Astrocyte (in vitro differentiated cells and primary cell): Measurements from ENCODE around the gene ZBTB6. TPM values are rescaled to one million over a fixed set of nuclear protein-coding genes. Genes with fewer than 3 reads are reported as not detected.

Experiments
- DNase-seq: peaks from one replicate; pipeline ENCODE4 v3.0.0-alpha.2; 2010; ENCODE audit warnings: low read depth
- FAIRE-seq: peaks from 2 replicates; lab custom pipeline; 2011; peaks lifted over from hg19 to GRCh38; lab: Jason Lieb, UNC
- H2AFZ ChIP-seq: 2 replicates; pipeline ENCODE4 v1.6.0; 2012; ENCODE audit warnings: low read depth, low read length, inconsistent platforms
- H3K27ac ChIP-seq: 2 replicates; pipeline ENCODE4 v1.5.1; 2011; ENCODE audit warnings: low read depth, low read length, inconsistent platforms
- H3K27me3 ChIP-seq: 2 replicates; pipeline ENCODE4 v1.6.0; 2011; ENCODE audit warnings: low read length, inconsistent platforms; ENCODE audit not compliant: insufficient read depth
- H3K36me3 ChIP-seq: 2 replicates; pipeline ENCODE4 v1.5.1; 2011; ENCODE audit warnings: low read length, inconsistent platforms; ENCODE audit not compliant: insufficient read depth
- H3K4me1 ChIP-seq: 2 replicates; pipeline ENCODE4 v1.5.1; 2011; ENCODE audit warnings: low read length, inconsistent platforms; ENCODE audit not compliant: insufficient read depth
- H3K4me2 ChIP-seq: 2 replicates; pipeline ENCODE4 v1.6.0; 2012; ENCODE audit warnings: low read length, inconsistent platforms
- H3K4me3 ChIP-seq: 2 replicates; pipeline ENCODE4 v1.5.1; 2011; ENCODE audit warnings: low read depth, mild to moderate bottlenecking, low read length, inconsistent platforms; ENCODE audit not compliant: insufficient read depth
- H3K79me2 ChIP-seq: 2 replicates; pipeline ENCODE4 v1.6.0; 2012; ENCODE audit warnings: mild to moderate bottlenecking, low read length, inconsistent platforms; ENCODE audit not compliant: insufficient read depth
- H3K9ac ChIP-seq: 2 replicates; pipeline ENCODE4 v1.6.0; 2012; ENCODE audit warnings: mild to moderate bottlenecking, low read length, inconsistent platforms
- H3K9me3 ChIP-seq: 2 replicates; pipeline ENCODE4 v1.5.1; 2012; ENCODE audit warnings: low read depth, mild to moderate bottlenecking, low read length, inconsistent platforms; ENCODE audit not compliant: insufficient read depth
- H4K20me1 ChIP-seq: 2 replicates; pipeline ENCODE4 v1.6.0; 2012; ENCODE audit warnings: low read length, inconsistent platforms; ENCODE audit not compliant: insufficient read depth
- H3K27ac Mint-ChIP-seq: one replicate; pipeline ENCODE4 v1.8.0; 2021; ENCODE audit warnings: mild to moderate bottlenecking, mixed read lengths; ENCODE audit not compliant: unreplicated experiment
- H3K27me3 Mint-ChIP-seq: one replicate; pipeline ENCODE4 v1.8.0; 2021; ENCODE audit warnings: low read depth, mixed read lengths; ENCODE audit not compliant: unreplicated experiment
- H3K36me3 Mint-ChIP-seq: one replicate; pipeline ENCODE4 v1.8.0; 2021; ENCODE audit warnings: low read depth, mixed read lengths; ENCODE audit not compliant: unreplicated experiment
- H3K4me1 Mint-ChIP-seq: one replicate; pipeline ENCODE4 v1.8.0; 2021; ENCODE audit warnings: low read depth, mixed read lengths; ENCODE audit not compliant: unreplicated experiment
- H3K4me3 Mint-ChIP-seq: one replicate; pipeline ENCODE4 v1.8.0; 2021; ENCODE audit warnings: mild to moderate bottlenecking, moderate library complexity, mixed read lengths; ENCODE audit not compliant: unreplicated experiment
- H3K9me3 Mint-ChIP-seq: one replicate; pipeline ENCODE4 v1.8.0; 2021; ENCODE audit warnings: mild to moderate bottlenecking, mixed read lengths; ENCODE audit not compliant: unreplicated experiment
- EZH2 ChIP-seq: IDR thresholded peaks from 2 replicates; pipeline ENCODE4 v1.6.1; 2012; ENCODE audit warnings: mild to moderate bottlenecking, low read length, inconsistent platforms; ENCODE audit not compliant: insufficient read depth
- total RNA-seq: library from RNA; stranded (reverse); gene quantifications from 2 replicates; pipeline ENCODE4 v1.2.1, GENCODE V29; 2021
- TF ChIP-seq, protein P1 (sequence below): IDR thresholded peaks from 2 replicates; pipeline ENCODE4 v1.5.1; 2011; ENCODE audit warnings: low read depth, mild to moderate bottlenecking, inconsistent platforms, low read length, moderate library complexity; ENCODE audit not compliant: insufficient read depth

The ZBTB6 gene
- total RNA-seq, 1 donor from 2014 or later: 8.5 TPM

DNA sequence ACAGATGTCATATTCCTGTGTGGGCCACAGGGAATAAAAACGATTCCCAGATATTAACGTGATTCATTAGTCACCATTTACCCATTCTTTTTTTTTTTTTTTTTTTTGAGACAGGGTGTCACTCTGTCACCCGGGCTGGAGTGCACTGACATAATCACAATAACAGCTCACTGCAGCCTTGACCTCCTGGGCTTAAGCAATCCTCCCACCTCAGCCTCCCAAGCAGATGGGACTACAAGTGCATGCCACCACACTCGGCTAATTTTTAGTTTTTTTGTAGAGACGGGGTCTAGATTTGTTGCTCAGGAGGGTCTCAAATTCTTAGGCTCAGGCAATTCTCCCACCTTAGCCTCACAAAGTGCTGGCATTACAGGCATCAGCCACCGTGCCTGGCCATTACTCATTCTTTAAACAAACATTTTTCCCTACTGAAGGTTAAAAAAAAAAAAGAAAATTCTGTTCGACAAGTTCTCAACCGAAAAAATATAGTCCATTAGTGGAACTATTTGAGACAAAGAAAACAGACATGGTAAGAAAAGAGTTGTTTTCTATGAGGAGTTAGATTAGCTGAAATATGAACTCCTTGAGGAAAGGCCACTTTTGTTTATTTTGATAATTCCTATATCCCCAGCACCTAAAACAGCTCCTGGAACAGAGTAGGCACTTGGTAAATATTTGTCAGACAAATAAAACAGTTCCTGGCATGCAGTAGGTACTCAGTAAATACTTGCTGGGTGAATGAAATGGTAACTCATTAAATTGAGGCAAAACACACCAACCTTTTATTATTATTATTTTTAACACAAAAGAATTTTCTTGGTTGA lies 52.6 kb downstream of the ZBTB6 start:
- H3K4me3 Mint-ChIP-seq: no peak overlapping the region
- Histone ChIP-seq H3K79me2 (peaks cover 3% of the 10 kb centered on the region), H3K27me3 (no peaks in the 10 kb centered on the region), H4K20me1 (peaks cover 3% of the 10 kb centered on the region), H3K36me3 (peaks cover 46% of the 10 kb centered on the region), H2AFZ (no peak overlapping the region), H3K4me1 (peaks cover 3% of the 10 kb centered on the region), H3K4me2 (peak overlapping the region; percentile 46), H3K4me3 (no peak overlapping the region), H3K9ac (peak overlapping the region; percentile 9), H3K27ac (peak overlapping the region; percentile 57), H3K9me3 (no peaks in the 10 kb centered on the region)
- H3K27ac Mint-ChIP-seq: no peak overlapping the region
- H3K4me1 Mint-ChIP-seq: no peaks in the 10 kb centered on the region
- DNase-seq (no peak), FAIRE-seq (no peak)
- H3K27me3 Mint-ChIP-seq: no peaks in the 10 kb centered on the region
- no peak for TF ChIP-seq EZH2
- TF ChIP-seq, protein P1, sequence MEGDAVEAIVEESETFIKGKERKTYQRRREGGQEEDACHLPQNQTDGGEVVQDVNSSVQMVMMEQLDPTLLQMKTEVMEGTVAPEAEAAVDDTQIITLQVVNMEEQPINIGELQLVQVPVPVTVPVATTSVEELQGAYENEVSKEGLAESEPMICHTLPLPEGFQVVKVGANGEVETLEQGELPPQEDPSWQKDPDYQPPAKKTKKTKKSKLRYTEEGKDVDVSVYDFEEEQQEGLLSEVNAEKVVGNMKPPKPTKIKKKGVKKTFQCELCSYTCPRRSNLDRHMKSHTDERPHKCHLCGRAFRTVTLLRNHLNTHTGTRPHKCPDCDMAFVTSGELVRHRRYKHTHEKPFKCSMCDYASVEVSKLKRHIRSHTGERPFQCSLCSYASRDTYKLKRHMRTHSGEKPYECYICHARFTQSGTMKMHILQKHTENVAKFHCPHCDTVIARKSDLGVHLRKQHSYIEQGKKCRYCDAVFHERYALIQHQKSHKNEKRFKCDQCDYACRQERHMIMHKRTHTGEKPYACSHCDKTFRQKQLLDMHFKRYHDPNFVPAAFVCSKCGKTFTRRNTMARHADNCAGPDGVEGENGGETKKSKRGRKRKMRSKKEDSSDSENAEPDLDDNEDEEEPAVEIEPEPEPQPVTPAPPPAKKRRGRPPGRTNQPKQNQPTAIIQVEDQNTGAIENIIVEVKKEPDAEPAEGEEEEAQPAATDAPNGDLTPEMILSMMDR: no peak
- H3K36me3 Mint-ChIP-seq: peaks cover 19% of the 10 kb centered on the region
- no peaks in the 10 kb centered on the region for H3K9me3 Mint-ChIP-seq

Other genes with a start within 250 kb of the ZBTB6 start
- not detected in 2 replicates for gene OR1L3, start 238.2 kb downstream of the ZBTB6 start, total RNA-seq
- not detected in 2 replicates for gene OR1L4, start 189.3 kb downstream of the ZBTB6 start, total RNA-seq
- not detected in 2 replicates for gene OR1L6, start 171.0 kb downstream of the ZBTB6 start, total RNA-seq
- not detected in 2 replicates for gene OR5C1, start 124.4 kb downstream of the ZBTB6 start, total RNA-seq
- gene OR1K1, start 113.2 kb downstream of the ZBTB6 start, total RNA-seq: not detected in 2 replicates
- gene PDCL, start 84.7 kb downstream of the ZBTB6 start, total RNA-seq: 21.5 and 23.9 TPM in 2 replicates
- gene RC3H2, start 8.0 kb downstream of the ZBTB6 start, total RNA-seq: 68.2 and 69.0 TPM in 2 replicates
- gene ZBTB26, start 18.2 kb upstream of the ZBTB6 start, total RNA-seq: 6.2 and 6.5 TPM in 2 replicates
- 44.7 and 48.3 TPM in 2 replicates for gene RABGAP1, start 27.7 kb upstream of the ZBTB6 start, total RNA-seq
- gene GPR21, start 120.3 kb upstream of the ZBTB6 start, total RNA-seq: 0.67 and 1.6 TPM in 2 replicates